GM08714 (cell line): ENCODE results near the gene SORCS2.

Experiments used
- H3K4me3 ChIP-seq: fragments of 200-500 bp; sonication (Bioruptor generic); 2 replicates; pipeline ENCODE4 v1.5.1; 2014; ENCODE audit warnings: mild to moderate bottlenecking, low read length, inconsistent platforms
- ZNF274 ChIP-seq: IDR thresholded peaks from 2 replicates; pipeline ENCODE4 v1.6.1; 2012; ENCODE audit warnings: mild to moderate bottlenecking, low read depth, low read length

Gene SORCS2

DNA sequence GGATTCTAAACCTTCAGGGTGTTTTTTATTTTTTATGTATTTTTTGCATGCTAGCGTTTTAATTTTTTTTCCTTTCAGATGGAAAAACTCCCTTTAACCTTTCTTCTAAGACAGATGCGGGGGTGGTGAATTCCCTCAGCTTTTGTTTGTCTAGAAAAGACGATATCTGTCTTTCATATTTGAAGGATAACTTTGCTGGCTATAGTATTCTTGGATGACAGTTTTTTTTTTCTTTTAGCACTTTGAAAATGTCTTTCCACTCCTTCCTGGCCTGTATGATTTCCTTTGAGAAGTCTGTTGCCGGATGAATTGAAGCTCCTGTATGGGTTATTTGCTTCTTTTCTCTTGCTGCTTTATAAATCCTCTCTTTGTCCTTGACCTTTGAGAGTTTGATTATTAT is 215.8 kb downstream of the SORCS2 start:
- no peak overlapping the region for H3K4me3 ChIP-seq
- no peak for TF ChIP-seq ZNF274

DNA sequence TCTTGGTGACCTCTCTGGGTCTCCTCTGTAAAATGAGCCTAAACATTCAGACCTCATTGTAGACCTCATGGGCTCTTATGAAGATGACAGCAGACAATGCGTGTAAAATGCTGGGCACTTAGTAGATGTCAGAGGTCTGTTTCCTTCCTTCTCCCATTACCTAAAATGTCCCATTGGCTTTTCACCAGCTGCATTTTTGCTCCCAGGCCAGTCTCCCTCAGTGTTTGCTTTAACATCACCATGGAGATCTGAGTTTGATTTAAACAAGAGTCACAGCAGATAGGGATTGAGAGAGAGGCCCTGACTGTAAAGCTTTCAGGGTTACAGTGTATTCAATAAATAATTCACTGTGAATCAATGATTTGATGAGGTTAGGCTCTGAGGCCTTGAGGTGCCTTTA is 218.1 kb downstream of the SORCS2 start:
- TF ChIP-seq ZNF274: no peak
- no peak overlapping the region for H3K4me3 ChIP-seq

DNA sequence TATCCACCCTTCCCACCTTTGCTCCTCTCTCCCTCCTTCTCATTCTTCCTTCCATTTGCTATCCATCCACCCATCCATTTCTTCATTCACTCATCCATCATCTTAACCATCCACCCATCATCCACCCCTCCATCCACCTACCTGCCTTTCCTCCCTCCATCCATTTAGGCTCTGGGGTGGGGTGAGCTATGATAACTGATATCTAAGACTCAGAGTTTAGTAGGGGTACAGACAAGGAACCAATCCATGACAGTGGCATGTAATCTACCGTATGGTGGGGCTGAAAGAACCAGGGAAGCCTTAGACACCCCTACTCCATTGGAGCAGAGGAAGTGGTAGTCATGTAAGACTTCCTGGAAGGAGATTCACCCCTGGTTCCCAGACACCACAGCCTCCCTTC is 219.2 kb downstream of the SORCS2 start:
- H3K4me3 ChIP-seq: no peak overlapping the region
- no peak for TF ChIP-seq ZNF274

DNA sequence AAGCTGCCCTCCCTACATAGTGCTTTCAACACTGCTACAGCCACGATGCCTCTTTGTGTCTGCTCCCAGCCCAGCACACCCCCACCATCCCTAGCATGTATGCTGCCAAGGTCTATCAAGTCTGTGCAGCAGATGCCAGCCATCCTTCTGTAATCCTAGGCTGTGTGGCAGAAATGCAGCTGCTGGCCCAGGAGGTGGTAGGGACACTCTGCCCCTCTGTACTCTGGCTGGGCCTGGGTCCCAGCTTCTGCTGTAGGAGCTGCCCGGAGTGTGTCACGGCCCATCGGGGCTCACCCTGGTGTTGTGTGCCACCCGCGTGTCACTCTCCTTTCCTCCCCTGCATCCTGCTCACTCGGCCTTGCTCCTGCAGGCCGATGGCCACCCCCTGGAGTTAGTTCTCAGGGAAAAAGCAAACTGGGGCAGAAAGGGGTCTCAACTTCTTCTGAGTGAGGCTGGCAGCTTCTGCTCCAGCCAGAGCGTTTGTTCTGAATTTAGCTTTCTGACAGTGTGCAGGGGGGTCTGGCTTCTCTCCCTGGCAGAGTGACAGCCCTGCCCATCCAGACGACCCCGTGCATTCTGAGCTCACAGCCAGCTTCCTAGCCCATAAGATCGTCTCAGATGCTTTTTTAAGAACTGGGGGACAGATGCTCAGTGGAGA is 219.7 kb downstream of the SORCS2 start:
- no peak overlapping the region for H3K4me3 ChIP-seq
- TF ChIP-seq ZNF274: no peak

DNA sequence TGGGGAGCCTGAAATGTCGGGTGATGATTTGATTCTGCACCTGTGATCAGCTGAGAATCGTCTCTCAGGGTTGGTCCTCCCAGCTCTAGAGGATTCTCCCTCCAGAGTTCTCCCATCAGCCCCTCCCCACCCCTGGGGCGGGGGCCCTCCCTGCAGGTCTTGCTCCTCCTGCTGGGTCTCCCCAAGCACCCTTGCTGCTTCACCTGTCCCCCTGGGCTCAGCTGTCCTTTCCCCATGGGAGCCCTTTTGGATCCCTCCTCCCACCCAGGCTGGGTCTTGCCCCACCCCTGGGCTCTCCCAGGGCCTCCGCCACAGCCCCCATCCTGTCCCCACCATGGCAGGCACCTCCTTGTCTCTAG is 220.2 kb downstream of the SORCS2 start:
- H3K4me3 ChIP-seq: no peak overlapping the region
- TF ChIP-seq ZNF274: no peak

DNA sequence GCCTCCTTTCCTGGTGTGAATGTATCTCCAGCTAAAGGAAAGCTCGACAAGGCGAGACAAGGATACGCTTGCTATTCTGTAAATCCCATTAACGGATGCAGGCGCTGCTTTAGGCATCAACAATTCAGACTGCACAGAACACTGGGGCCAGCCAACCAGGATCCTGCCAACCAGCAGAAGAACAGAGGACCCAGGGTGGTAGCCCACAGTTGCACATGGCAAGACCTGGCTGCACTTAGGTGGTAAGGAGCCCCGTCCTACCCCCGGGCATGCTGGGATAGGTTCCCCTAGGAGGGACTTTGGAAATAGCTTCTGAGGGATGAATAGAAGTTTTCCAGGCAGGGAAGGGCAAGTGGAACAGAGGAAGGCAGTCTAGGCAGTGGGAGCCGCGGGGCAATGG is 221.7 kb downstream of the SORCS2 start:
- TF ChIP-seq ZNF274: no peak

DNA sequence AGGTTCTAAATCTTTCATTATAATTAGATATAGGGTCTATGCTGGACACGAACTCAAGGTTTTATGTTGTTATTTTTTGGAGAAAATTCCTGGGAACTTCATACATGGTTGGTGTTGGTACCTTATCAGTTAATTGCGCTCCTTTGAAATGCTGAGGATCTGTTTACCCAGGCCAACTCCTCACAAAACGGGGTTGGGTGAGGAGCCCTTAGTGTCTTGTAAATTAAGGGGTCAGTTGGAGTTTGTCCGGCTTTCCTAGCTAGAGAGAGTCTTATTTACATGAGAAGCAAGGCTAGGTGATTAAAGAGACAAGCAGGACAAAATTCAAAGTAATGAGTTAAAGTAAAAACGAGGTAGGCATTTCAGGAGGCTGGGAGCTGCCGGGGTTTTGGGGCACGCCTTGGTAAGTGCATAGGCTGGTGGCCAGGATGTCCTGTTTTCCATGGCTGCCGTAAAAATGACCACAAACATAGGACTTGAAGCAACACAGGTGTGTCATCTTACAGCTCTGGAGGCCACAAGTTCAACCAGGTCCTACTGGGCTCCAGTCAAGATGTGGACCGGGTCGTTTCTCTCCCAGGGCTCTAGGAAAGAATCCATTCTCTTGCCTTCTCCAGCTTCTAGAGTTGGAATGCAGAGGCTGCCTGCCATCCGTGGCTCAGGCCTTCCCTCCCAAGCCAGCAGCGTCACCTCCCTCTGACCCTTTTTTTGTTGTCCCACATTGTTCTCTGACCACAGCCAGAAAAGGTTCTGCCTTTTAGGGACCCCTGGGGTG is 222.6 kb downstream of the SORCS2 start:
- H3K4me3 ChIP-seq: no peak overlapping the region
- no peak for TF ChIP-seq ZNF274

More for the DNA sequence above, 221.7 kb downstream of the SORCS2 start:
- H3K4me3 ChIP-seq: no peak overlapping the region

DNA sequence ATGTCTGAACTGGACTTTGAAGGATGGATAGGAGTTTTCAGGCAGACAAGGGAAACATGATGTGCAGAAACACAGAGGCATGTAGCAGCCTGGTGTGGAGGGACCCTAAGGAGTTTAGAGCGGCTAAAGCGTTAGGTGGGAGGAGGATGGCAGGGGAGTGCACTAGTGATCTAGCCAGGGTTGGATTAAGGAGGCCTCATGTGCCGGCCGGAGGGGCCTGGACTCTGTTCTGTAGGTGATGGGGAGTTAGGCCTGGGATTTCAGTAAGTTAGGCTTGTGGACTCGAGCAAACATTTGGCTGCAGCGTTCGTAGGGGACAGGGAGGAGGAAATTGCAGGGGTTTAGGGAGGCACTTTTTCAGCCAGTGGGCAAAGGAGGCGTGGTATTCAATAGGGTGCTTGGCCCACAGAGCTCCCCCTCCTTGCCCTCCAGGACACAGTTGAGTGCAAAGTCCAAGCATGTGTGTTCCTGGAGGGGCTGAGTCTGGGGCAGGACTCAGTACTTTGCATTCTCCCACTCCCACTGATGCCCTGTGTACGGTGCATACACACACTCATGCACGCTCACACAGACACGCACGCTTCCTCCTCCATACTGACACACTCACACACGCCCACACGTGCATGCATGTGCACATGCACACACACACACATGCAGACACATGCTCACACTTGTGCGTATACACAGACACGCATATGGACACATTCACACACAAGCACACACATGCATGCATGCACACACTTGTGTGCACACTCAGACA is 223.8 kb downstream of the SORCS2 start:
- H3K4me3 ChIP-seq: no peak overlapping the region

DNA sequence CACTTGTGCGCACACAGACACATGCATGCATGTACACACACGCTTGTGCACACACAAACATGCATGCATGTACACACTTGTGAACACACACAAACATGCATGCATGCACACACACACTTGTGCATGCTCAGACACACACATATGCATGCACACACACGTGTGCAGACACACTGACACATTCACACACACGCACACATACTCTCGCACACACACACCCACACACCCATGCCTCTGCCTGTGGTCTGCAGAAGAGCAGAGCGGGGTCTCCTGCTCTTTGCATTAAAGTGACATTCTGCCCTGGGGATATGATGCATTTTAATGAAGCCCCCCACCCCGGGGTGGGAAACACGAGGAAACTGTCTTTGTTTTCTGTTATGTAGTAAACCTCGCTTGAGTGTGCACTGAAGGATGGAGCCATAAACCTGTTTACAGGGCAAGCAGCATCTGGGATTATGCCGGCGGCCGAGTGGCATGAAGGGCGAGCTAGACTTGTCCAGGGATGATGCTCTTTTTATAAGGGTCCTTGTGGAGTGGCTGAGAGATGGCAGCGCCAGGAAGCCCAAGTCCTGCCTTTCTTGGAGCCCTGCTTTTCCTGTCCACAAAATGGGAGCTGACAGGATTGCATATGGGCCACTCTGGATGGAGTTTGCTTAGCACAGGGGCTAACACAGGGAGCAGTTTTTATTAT is 224.6 kb downstream of the SORCS2 start:
- H3K4me3 ChIP-seq: no peak overlapping the region
- no peak for TF ChIP-seq ZNF274

More for the DNA sequence above, 223.8 kb downstream of the SORCS2 start:
- no peak for TF ChIP-seq ZNF274

DNA sequence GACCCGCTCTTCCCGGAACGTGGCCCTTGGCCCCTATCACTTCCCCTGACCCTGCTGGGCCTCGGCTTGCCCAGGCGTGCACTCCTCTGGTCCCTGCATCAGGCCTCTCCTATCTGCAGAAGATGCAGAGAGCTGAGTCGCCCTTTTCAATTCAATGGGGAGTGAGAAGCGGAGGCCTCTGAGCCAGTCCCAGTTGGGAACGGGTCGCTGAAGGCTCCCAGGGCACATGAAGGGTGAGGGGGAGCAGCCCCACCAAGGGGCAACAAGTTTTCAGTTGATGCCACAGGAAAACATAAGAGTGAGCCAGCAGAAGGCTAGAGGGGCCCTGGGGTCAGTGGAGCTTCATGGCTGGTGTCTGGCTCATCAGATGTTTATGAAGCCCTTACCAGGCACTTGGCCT is 225.3 kb downstream of the SORCS2 start:
- no peak overlapping the region for H3K4me3 ChIP-seq
- no peak for TF ChIP-seq ZNF274

DNA sequence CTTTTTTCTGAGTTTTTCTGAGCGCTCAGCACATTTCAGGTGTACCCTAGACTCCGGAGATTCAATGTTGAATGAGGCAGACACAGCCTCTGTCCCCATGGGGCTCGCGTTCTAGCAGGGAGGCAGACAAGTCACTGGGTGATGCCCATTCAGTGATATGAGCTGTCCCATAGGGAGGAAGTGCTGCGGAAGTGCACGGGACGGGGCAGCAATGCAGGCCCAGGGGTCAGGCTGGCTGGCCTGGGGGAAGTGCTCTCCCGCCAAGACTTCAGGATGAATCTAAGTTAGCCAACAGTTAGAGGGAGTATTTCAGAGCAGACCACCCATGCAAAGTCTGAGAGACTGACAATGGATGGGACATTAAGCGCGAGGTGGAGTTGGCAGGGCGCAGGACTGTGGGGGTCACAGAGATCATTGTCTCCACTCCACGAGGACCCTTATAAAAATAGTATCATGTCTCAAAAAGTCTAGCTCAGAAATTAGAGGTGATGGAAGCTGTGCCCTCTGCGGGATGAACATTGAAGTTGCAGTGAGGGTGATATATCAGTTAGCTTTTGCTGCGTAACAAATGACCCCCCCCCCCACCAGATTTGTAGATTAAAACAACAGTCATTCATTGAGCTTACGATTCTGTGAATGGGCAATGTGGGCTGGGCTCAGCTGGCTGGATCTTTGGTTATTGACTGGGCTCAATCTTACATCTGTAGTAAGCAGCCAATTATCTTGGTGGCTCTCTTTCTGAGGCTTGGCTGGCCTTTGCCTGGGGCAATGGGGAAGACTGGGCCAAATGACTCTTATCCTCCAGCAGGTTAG is 226.0 kb downstream of the SORCS2 start:
- TF ChIP-seq ZNF274: no peak
- no peak overlapping the region for H3K4me3 ChIP-seq

DNA sequence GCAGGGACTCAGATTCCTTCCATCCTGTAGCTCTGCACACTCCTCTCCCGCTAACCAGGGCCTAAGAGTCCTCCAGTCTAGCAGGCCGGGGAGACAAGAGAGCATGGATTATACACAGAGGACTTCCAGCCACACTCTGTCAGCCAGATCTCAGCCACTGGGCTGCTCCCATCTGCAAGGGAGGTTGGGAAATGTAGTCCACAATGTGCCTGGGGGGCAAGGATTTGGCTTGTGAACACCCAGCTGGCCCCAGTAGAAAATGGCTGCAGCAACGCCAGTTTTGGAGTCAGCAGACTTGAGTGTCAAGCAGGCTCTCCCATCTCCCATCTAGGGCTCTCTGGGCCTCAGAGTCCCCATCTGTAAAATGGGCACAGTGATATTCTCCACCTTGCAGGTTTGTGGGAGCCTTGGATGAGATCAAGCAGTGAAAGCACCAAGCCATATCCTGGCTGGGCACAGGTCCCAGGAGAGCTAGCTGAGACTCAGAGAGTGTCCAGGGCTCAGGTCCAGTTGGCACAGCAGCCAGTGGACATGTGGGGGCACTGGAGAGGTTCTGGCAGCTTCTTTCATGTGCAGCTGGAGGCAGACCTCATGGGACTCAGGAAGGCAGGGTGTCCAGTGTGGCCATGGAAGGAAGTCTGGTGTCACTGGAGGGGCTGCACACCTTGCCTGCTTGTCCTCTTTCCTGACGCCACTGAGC is 227.8 kb downstream of the SORCS2 start:
- no peak overlapping the region for H3K4me3 ChIP-seq
- TF ChIP-seq ZNF274: no peak

DNA sequence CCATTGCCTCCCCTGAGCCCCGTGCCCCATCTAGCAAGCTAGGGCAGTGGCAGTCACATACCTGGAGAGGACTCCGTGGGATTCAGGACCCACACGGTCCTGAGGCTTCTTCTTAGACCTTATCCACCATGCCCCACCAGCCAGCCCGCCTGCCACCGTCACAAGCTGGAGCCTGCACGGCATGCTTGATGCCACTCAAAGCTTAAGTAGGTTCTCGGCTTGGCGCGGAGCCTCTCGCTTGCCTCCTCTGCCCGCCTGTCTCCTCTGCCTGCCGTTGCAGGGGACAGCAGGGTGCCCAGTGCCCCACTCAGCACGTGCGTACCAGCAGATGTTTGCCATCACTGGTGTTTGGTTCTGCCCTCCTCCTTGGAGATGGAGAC is 228.3 kb downstream of the SORCS2 start:
- TF ChIP-seq ZNF274: no peak
- no peak overlapping the region for H3K4me3 ChIP-seq
